Measurements from ENCODE around the gene KLHL6. TPM values are rescaled to one million over a fixed set of nuclear protein-coding genes. Genes with fewer than 3 reads are reported as not detected.
"Not testable (repeated sequence)": the region's sequence is repeated elsewhere in the genome, so short reads cannot be mapped to it uniquely, and the experiment has no call there.

KLHL6 gene
- total and polyA plus RNA-seq, 8 donors = 1.4 to 21.6 (median 2.2) TPM

- intact Hi-C loops (cut with DNase I) = no loop called here
- H3K9me3 ChIP-seq = no peaks in the 10 kb centered on the region
- H3K4me1 ChIP-seq = peaks cover 0 to 12% of the 10 kb centered on the region in 2 donors
- no peaks in the 10 kb centered on the region for H3K36me3 ChIP-seq
- H3K27me3 ChIP-seq = no peaks in the 10 kb centered on the region
- H3K27ac ChIP-seq = no peak overlapping the region
- ATAC-seq = no peak
- TF ChIP-seq CTCF (IDR thresholded peaks at IDR 0.05) = no peak
- H3K4me3 ChIP-seq = no peak overlapping the region
- no peak for DNase-seq
These were observed 81.5 kb downstream of the KLHL6 start for GRCh38 chr3:183473969-183474368.

GRCh38 chr3:183472155-183472554 lies 83.4 kb downstream of the KLHL6 start:
- ATAC-seq = no peak
- DNase-seq = no peak
- H3K9me3 ChIP-seq = no peaks in the 10 kb centered on the region
- no peaks in the 10 kb centered on the region for H3K27me3 ChIP-seq
- H3K36me3 ChIP-seq = no peaks in the 10 kb centered on the region
- H3K4me3 ChIP-seq = no peak overlapping the region
- H3K27ac ChIP-seq = no peak overlapping the region
- H3K4me1 ChIP-seq = peaks cover 0 to 12% of the 10 kb centered on the region in 2 donors
- intact Hi-C loops (cut with DNase I) = no loop called here
- TF ChIP-seq CTCF (IDR thresholded peaks at IDR 0.05) = no peak

- Histone ChIP-seq H3K27ac (no peak overlapping the region), H3K4me1 (peaks cover 0 to 12% of the 10 kb centered on the region in 2 donors), H3K27me3 (no peaks in the 10 kb centered on the region), H3K36me3 (no peaks in the 10 kb centered on the region), H3K9me3 (no peaks in the 10 kb centered on the region), H3K4me3 (no peak overlapping the region)
- intact Hi-C loops (cut with DNase I) = loop anchor here in 1 of 2 donors (5.0 kb wide), 1 partner anchor 299 kb away; no protein-coding TSS in a partner anchor
- DNase-seq (no peak), ATAC-seq (no peak)
- TF ChIP-seq CTCF (IDR thresholded peaks at IDR 0.05) = no peak
These were observed 87.1 kb downstream of the KLHL6 start for GRCh38 chr3:183468424-183468823.

GRCh38 chr3:183466575-183466974 lies 88.9 kb downstream of the KLHL6 start:
- no peak for TF ChIP-seq CTCF (IDR thresholded peaks at IDR 0.05)
- H3K36me3 ChIP-seq = no peaks in the 10 kb centered on the region
- H3K4me3 ChIP-seq = no peak overlapping the region
- no peaks in the 10 kb centered on the region for H3K9me3 ChIP-seq
- ATAC-seq (no peak), DNase-seq (no peak)
- H3K27me3 ChIP-seq = no peaks in the 10 kb centered on the region
- peaks cover 0 to 12% of the 10 kb centered on the region in 2 donors for H3K4me1 ChIP-seq
- H3K27ac ChIP-seq = no peak overlapping the region
- intact Hi-C loops (cut with DNase I) = loop anchor here in 1 of 2 donors (5.0 kb wide), 1 partner anchor 301 kb away; no protein-coding TSS in a partner anchor

- intact Hi-C loops (cut with DNase I) = loop anchor here in 1 of 2 donors (5.0 kb wide), 1 partner anchor 302 kb away; no protein-coding TSS in a partner anchor
- H3K27me3 ChIP-seq, ATAC-seq, H3K27ac ChIP-seq, H3K36me3 ChIP-seq, DNase-seq, H3K4me3 ChIP-seq, H3K9me3 ChIP-seq: not testable (repeated sequence)
- peaks cover 0 to 12% of the 10 kb centered on the region in 2 donors for H3K4me1 ChIP-seq
These were observed 89.8 kb downstream of the KLHL6 start for GRCh38 chr3:183465710-183466109.

- TF ChIP-seq CTCF (IDR thresholded peaks at IDR 0.05) = no peak
- intact Hi-C loops (cut with DNase I) = no loop called here
- DNase-seq (no peak), ATAC-seq (no peak)
- H3K9me3 ChIP-seq = no peaks in the 10 kb centered on the region
- H3K27ac ChIP-seq = no peak overlapping the region
- H3K4me3 ChIP-seq = no peak overlapping the region
- H3K27me3 ChIP-seq = no peaks in the 10 kb centered on the region
- H3K4me1 ChIP-seq = peaks cover 0 to 6% of the 10 kb centered on the region in 2 donors
- no peaks in the 10 kb centered on the region for H3K36me3 ChIP-seq
These were observed 91.0 kb downstream of the KLHL6 start for GRCh38 chr3:183464480-183464879.

Data from left lung (tissue), 10 donors.